T-cell (primary cell): Measurements from ENCODE around the gene CASK. TPM values are rescaled to one million over a fixed set of nuclear protein-coding genes. Genes with fewer than 3 reads are reported as not detected.
A peak's percentile ranks its signal among the peaks of the same experiment; 100 is the strongest.

ENCODE experiments used
- ATAC-seq, 4 experiments: fragments of 200-7000 bp in 3 of 4; fragments of 150-1000 bp in 1 of 4; cut with Tn5 transposase; replicated peaks in 1 of 4; 1 replicate in 3 of 4; 2 replicates in 1 of 4; pipeline ENCODE4 v1.10.0; 2021; ENCODE audit warnings: moderate library complexity in 3 of 4, mild to moderate bottlenecking in 2 of 4, moderate number of reproducible peaks in 1 of 4
- CTCF ChIA-PET, 2 donors: fragments of 300-600 bp; sonication (Branson Sonifier 250); formaldehyde crosslinking; loops; one replicate each; lab custom pipeline; 2022; ENCODE audit warnings: antibody characterized with exemption in 2 of 2; lab: Charles Lee
- POLR2A ChIA-PET, 2 donors: fragments of 300-600 bp; sonication (Branson Sonifier 250); formaldehyde crosslinking; loops; one replicate each; lab custom pipeline; 2022; ENCODE audit warnings: antibody characterized with exemption in 2 of 2; lab: Charles Lee
- DNase-seq, 35 experiments: peaks; one replicate each; pipeline versions ENCODE4 v3.0.0 to v3.0.0-alpha.2; 2013 to 2023
- H3K27ac ChIP-seq: one replicate; pipeline ENCODE4 v1.5.1; 2013; ENCODE audit warnings: low read length
- H3K27me3 ChIP-seq, 2 experiments: replicated peaks in 1 of 2; 1 replicate in 1 of 2; 2 replicates in 1 of 2; pipeline versions ENCODE4 v1.6.1 to v1.7.0; 2013; ENCODE audit warnings: low read length in 1 of 2, mixed read lengths in 1 of 2; ENCODE audit not compliant: control insufficient read depth in 2 of 2, insufficient read depth in 2 of 2; ENCODE audit errors: extremely low read depth in 1 of 2
- H3K36me3 ChIP-seq, 2 donors: 1 replicate in 1 of 2; 2 replicates in 1 of 2; pipeline versions ENCODE4 v1.6.1 to v1.7.0; 2013; ENCODE audit warnings: low read length in 1 of 2; ENCODE audit not compliant: control insufficient read depth in 2 of 2, insufficient read depth in 1 of 2; ENCODE audit errors: extremely low read depth in 1 of 2
- H3K4me1 ChIP-seq, 2 experiments: 1 replicate in 1 of 2; 2 replicates in 1 of 2; pipeline versions ENCODE4 v1.6.1 to v1.7.0; 2013; ENCODE audit warnings: low read length in 2 of 2, mixed read lengths in 1 of 2; ENCODE audit not compliant: insufficient read depth in 2 of 2, control insufficient read depth in 1 of 2; ENCODE audit errors: extremely low read depth in 1 of 2
- H3K4me3 ChIP-seq, 2 donors: 1 replicate in 1 of 2; 2 replicates in 1 of 2; pipeline versions ENCODE4 v1.5.1 to v1.7.0; 2013; ENCODE audit warnings: mild to moderate bottlenecking in 2 of 2, low read length in 1 of 2, moderate library complexity in 1 of 2; ENCODE audit not compliant: control insufficient read depth in 1 of 2; ENCODE audit errors: extremely low read depth in 1 of 2
- H3K9me3 ChIP-seq: 2 replicates; pipeline ENCODE4 v1.7.0; 2013
- H3K27ac Mint-ChIP-seq, 2 donors: one replicate each; pipeline ENCODE4 v1.8.0; 2020 to 2021; ENCODE audit warnings: mild to moderate bottlenecking in 2 of 2, mixed read lengths in 2 of 2
- H3K27me3 Mint-ChIP-seq, 2 donors: one replicate each; pipeline ENCODE4 v1.8.0; 2021 to 2022; ENCODE audit warnings: mixed read lengths in 2 of 2
- H3K36me3 Mint-ChIP-seq: one replicate; pipeline ENCODE4 v1.8.0; 2021; ENCODE audit warnings: mixed read lengths
- H3K4me1 Mint-ChIP-seq, 3 donors: one replicate each; pipeline ENCODE4 v1.8.0; 2020 to 2022; ENCODE audit warnings: mixed read lengths in 3 of 3, mild to moderate bottlenecking in 1 of 3
- H3K4me3 Mint-ChIP-seq, 3 donors: one replicate each; pipeline ENCODE4 v1.8.0; 2020 to 2022; ENCODE audit warnings: mild to moderate bottlenecking in 3 of 3, mixed read lengths in 3 of 3, moderate library complexity in 3 of 3
- H3K9me3 Mint-ChIP-seq, 3 donors: one replicate each; pipeline ENCODE4 v1.8.0; 2020 to 2022; ENCODE audit warnings: mixed read lengths in 3 of 3
- whole genome bisulfite sequencing: methylation state at CpG from one replicate; pipeline ENCODE4 v1.1.5; 2013; ENCODE audit warnings: missing lambda C conversion rate; ENCODE audit not compliant: insufficient coverage; 5-methylcytosine and 5-hydroxymethylcytosine counted together
- total RNA-seq, 35 experiments: library from RNA in 6 of 35; stranded (reverse) in 6 of 35; fragments of 120-200 nt in 1 of 35; gene quantifications; one replicate each; pipeline versions ENCODE4 v1.2.1 to v1.2.4 and lab custom pipeline; 2013 to 2026

CASK gene
- total RNA-seq, 5 donors from 2014 or later (not counting 1 experiment from before 2014, with no cell fraction given): 52.6 to 81.6 (median 67.5) TPM

GRCh38 chrX:41556958-41557357 lies 366.4 kb downstream of the CASK start:
- Histone ChIP-seq H3K4me3 (no peak overlapping the region), H3K9me3 (no peaks in the 10 kb centered on the region), H3K27me3 (no peaks in the 10 kb centered on the region), H3K36me3 (peaks cover 0 to 4% of the 10 kb centered on the region in 2 donors), H3K4me1 (peaks cover 10 to 20% of the 10 kb centered on the region in 2 experiments), H3K27ac (peak overlapping the region; percentile 53)
- Mint-ChIP-seq H3K9me3 (no peaks in the 10 kb centered on the region), H3K27me3 (peaks cover 0 to 3% of the 10 kb centered on the region in 2 donors), H3K4me3 (no peak overlapping the region), H3K27ac (peak overlapping the region in 1 of 2 donors; percentile 81), H3K4me1 (peaks cover 21 to 43% (median 43%) of the 10 kb centered on the region in 3 donors), H3K36me3 (peaks cover 14% of the 10 kb centered on the region)
- DNase-seq (peak in 4 of 35 experiments; percentile 0 to 56 (median 0)), ATAC-seq (peak; percentile 49 to 77 (median 64))
- ChIA-PET POLR2A (no interaction called here), CTCF (interaction anchor here in 1 of 2 donors (0.6 to 1.2 kb wide), 2 partner anchors 23 to 192 kb away, joined by 3 to 4 read pairs; no protein-coding TSS in a partner anchor)
- WGBS: no CpG with 5 or more reads among the region's 2 CpGs

GRCh38 chrX:41553688-41554087 lies 369.7 kb downstream of the CASK start:
- Histone ChIP-seq H3K9me3 (no peaks in the 10 kb centered on the region), H3K27me3 (no peaks in the 10 kb centered on the region), H3K4me1 (peaks cover 3 to 10% of the 10 kb centered on the region in 2 experiments), H3K4me3 (no peak overlapping the region), H3K36me3 (peaks cover 0 to 4% of the 10 kb centered on the region in 2 donors), H3K27ac (no peak overlapping the region)
- no peaks in the 10 kb centered on the region for H3K9me3 Mint-ChIP-seq
- POLR2A ChIA-PET: no interaction called here
- CTCF ChIA-PET: no interaction called here
- ATAC-seq (no peak), DNase-seq (no peak)
- peaks cover 11 to 19% (median 18%) of the 10 kb centered on the region in 3 donors for H3K4me1 Mint-ChIP-seq
- H3K27ac Mint-ChIP-seq: no peak overlapping the region
- WGBS: no CpG with 5 or more reads among the region's 6 CpGs
- H3K27me3 Mint-ChIP-seq: peaks cover 0 to 3% of the 10 kb centered on the region in 2 donors
- H3K36me3 Mint-ChIP-seq: peaks cover 25% of the 10 kb centered on the region
- no peak overlapping the region for H3K4me3 Mint-ChIP-seq

- CTCF ChIA-PET: interaction anchor here in 1 of 2 donors (0.6 kb wide), 1 partner anchor 1059 kb away, joined by 3 read pairs; no protein-coding TSS in a partner anchor
- DNase-seq (no peak), ATAC-seq (no peak)
- Histone ChIP-seq H3K27me3 (no peaks in the 10 kb centered on the region), H3K27ac (no peak overlapping the region), H3K4me3 (no peak overlapping the region), H3K9me3 (no peaks in the 10 kb centered on the region), H3K36me3 (peaks cover 0 to 4% of the 10 kb centered on the region in 2 donors), H3K4me1 (no peaks in the 10 kb centered on the region)
- Mint-ChIP-seq H3K9me3 (no peaks in the 10 kb centered on the region), H3K27me3 (peaks cover 0 to 3% of the 10 kb centered on the region in 2 donors), H3K4me1 (no peaks in the 10 kb centered on the region), H3K4me3 (no peak overlapping the region), H3K36me3 (peaks cover 32% of the 10 kb centered on the region), H3K27ac (no peak overlapping the region)
- POLR2A ChIA-PET: no interaction called here
- WGBS: no CpG with 5 or more reads among the region's 4 CpGs
These were observed 374.9 kb downstream of the CASK start for GRCh38 chrX:41548411-41548810.

GRCh38 chrX:41543668-41544067 lies 379.7 kb downstream of the CASK start:
- Mint-ChIP-seq H3K27me3 (peaks cover 0 to 3% of the 10 kb centered on the region in 2 donors), H3K4me3 (no peak overlapping the region), H3K27ac (no peak overlapping the region), H3K36me3 (peaks cover 31% of the 10 kb centered on the region), H3K9me3 (no peaks in the 10 kb centered on the region), H3K4me1 (peaks cover 0 to 5% (median 0%) of the 10 kb centered on the region in 3 donors)
- no peak for DNase-seq
- POLR2A ChIA-PET: no interaction called here
- no peak for ATAC-seq
- H3K4me3 ChIP-seq: no peak overlapping the region
- WGBS: no CpG with 5 or more reads among the region's 4 CpGs
- H3K27me3 ChIP-seq: no peaks in the 10 kb centered on the region
- CTCF ChIA-PET: interaction anchor here in 1 of 2 donors (0.7 kb wide), 1 partner anchor 413 kb away, joined by 4 read pairs; no protein-coding TSS in a partner anchor
- H3K4me1 ChIP-seq: no peaks in the 10 kb centered on the region
- no peak overlapping the region for H3K27ac ChIP-seq
- peaks cover 0 to 13% of the 10 kb centered on the region in 2 donors for H3K36me3 ChIP-seq
- no peaks in the 10 kb centered on the region for H3K9me3 ChIP-seq

- POLR2A ChIA-PET: no interaction called here
- Histone ChIP-seq H3K36me3 (peaks cover 0 to 13% of the 10 kb centered on the region in 2 donors), H3K9me3 (no peaks in the 10 kb centered on the region), H3K27me3 (no peaks in the 10 kb centered on the region), H3K4me3 (no peak overlapping the region), H3K4me1 (no peaks in the 10 kb centered on the region), H3K27ac (no peak overlapping the region)
- Mint-ChIP-seq H3K27me3 (peaks cover 0 to 3% of the 10 kb centered on the region in 2 donors), H3K36me3 (peaks cover 28% of the 10 kb centered on the region), H3K27ac (no peak overlapping the region), H3K9me3 (no peaks in the 10 kb centered on the region), H3K4me1 (peaks cover 0 to 5% (median 0%) of the 10 kb centered on the region in 3 donors), H3K4me3 (no peak overlapping the region)
- no peak for DNase-seq
- no peak for ATAC-seq
- CTCF ChIA-PET: no interaction called here
- no CpG with 5 or more reads among the region's 1 CpG for WGBS
These were observed 380.3 kb downstream of the CASK start for GRCh38 chrX:41543025-41543424.

- no peak overlapping the region for H3K4me3 Mint-ChIP-seq
- WGBS: no CpG with 5 or more reads among the region's 1 CpG
- no peak overlapping the region for H3K27ac Mint-ChIP-seq
- no peak for ATAC-seq
- no peak overlapping the region for H3K4me3 ChIP-seq
- peaks cover 0 to 3% of the 10 kb centered on the region in 2 donors for H3K27me3 Mint-ChIP-seq
- peaks cover 0 to 5% (median 0%) of the 10 kb centered on the region in 3 donors for H3K4me1 Mint-ChIP-seq
- no peaks in the 10 kb centered on the region for H3K9me3 Mint-ChIP-seq
- DNase-seq: no peak
- no peaks in the 10 kb centered on the region for H3K9me3 ChIP-seq
- H3K36me3 ChIP-seq: peaks cover 0 to 13% of the 10 kb centered on the region in 2 donors
- no peaks in the 10 kb centered on the region for H3K27me3 ChIP-seq
- CTCF ChIA-PET: no interaction called here
- no peak overlapping the region for H3K27ac ChIP-seq
- H3K4me1 ChIP-seq: no peaks in the 10 kb centered on the region
- peaks cover 28% of the 10 kb centered on the region for H3K36me3 Mint-ChIP-seq
- POLR2A ChIA-PET: no interaction called here
These were observed 380.8 kb downstream of the CASK start for GRCh38 chrX:41542536-41542935.
